ENCODE measurements around the gene TNFRSF11A.

DNA sequence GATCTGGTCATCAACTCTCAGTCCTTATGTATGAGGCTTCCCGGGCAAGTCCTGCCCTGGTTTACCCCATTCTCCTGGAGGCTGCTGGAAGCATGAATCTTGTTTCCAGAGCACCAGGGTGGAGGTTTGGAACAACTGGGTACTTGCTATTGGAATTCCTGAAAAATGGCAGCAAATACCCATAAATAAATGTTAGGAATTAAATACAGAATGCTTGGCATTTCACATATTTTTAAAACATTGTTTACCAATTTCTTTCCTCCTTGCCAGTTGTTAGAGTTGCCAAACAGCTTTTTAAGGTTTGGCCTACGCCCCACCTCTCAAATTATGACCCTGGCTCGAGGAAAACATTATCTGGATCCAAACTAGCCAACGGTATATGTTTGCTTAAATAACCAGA, 107.1 kb downstream of the TNFRSF11A start:
- TF ChIP-seq, protein P1, sequence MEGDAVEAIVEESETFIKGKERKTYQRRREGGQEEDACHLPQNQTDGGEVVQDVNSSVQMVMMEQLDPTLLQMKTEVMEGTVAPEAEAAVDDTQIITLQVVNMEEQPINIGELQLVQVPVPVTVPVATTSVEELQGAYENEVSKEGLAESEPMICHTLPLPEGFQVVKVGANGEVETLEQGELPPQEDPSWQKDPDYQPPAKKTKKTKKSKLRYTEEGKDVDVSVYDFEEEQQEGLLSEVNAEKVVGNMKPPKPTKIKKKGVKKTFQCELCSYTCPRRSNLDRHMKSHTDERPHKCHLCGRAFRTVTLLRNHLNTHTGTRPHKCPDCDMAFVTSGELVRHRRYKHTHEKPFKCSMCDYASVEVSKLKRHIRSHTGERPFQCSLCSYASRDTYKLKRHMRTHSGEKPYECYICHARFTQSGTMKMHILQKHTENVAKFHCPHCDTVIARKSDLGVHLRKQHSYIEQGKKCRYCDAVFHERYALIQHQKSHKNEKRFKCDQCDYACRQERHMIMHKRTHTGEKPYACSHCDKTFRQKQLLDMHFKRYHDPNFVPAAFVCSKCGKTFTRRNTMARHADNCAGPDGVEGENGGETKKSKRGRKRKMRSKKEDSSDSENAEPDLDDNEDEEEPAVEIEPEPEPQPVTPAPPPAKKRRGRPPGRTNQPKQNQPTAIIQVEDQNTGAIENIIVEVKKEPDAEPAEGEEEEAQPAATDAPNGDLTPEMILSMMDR (IDR thresholded peaks at IDR 0.05; ENCODE audit: borderline replicate concordance, extremely low read depth, low read length, poor library complexity, severe bottlenecking): no peak
- TF ChIP-seq EZH2 (IDR thresholded peaks at IDR 0.05; ENCODE audit: borderline replicate concordance, low read depth, low read length, severe bottlenecking): no peak
